T-helper 2 cell treated with Interferon-gamma antibody and Interleukin-4, amounts not matched to agents 5 μg/mL and 100 μg/mL, for 36 hours (primary cell): ENCODE results near the gene CSNK1G2.
"Not testable (repeated sequence)": the region's sequence is repeated elsewhere in the genome, so short reads cannot be mapped to it uniquely, and the experiment has no call there.

Source experiments
- DNase-seq: peaks from one replicate; pipeline ENCODE4 v3.0.0; 2021; ENCODE audit warnings: low spot score
- H3K27ac Mint-ChIP-seq: one replicate; pipeline ENCODE4 v1.8.0; 2021; ENCODE audit warnings: mild to moderate bottlenecking, mixed read lengths
- H3K27me3 Mint-ChIP-seq: one replicate; pipeline ENCODE4 v1.8.0; 2021; ENCODE audit warnings: low read depth, mixed read lengths
- H3K36me3 Mint-ChIP-seq: one replicate; pipeline ENCODE4 v1.8.0; 2021; ENCODE audit warnings: low read depth, mixed read lengths
- H3K4me1 Mint-ChIP-seq: one replicate; pipeline ENCODE4 v1.8.0; 2021; ENCODE audit warnings: low read depth, mixed read lengths
- H3K4me3 Mint-ChIP-seq: one replicate; pipeline ENCODE4 v1.8.0; 2022; ENCODE audit warnings: mild to moderate bottlenecking, moderate library complexity, mixed read lengths
- H3K9me3 Mint-ChIP-seq: one replicate; pipeline ENCODE4 v1.8.0; 2021; ENCODE audit warnings: mixed read lengths

Gene CSNK1G2

GRCh38 chr19:1975162-1975480, 34.1 kb downstream of the CSNK1G2 start:
- Mint-ChIP-seq H3K27me3 (no peaks in the 10 kb centered on the region), H3K9me3 (no peaks in the 10 kb centered on the region), H3K36me3 (peaks cover 5% of the 10 kb centered on the region), H3K4me1 (no peaks in the 10 kb centered on the region), H3K4me3 (no peak overlapping the region), H3K27ac (no peak overlapping the region)
- DNase-seq: no peak

- Mint-ChIP-seq H3K4me1 (no peaks in the 10 kb centered on the region), H3K36me3 (peaks cover 14% of the 10 kb centered on the region), H3K27ac (no peak overlapping the region), H3K9me3 (no peaks in the 10 kb centered on the region), H3K4me3 (no peak overlapping the region), H3K27me3 (no peaks in the 10 kb centered on the region)
- no peak for DNase-seq
These were observed 36.1 kb downstream of the CSNK1G2 start for GRCh38 chr19:1977120-1977519.

- no peaks in the 10 kb centered on the region for H3K27me3 Mint-ChIP-seq
- no peaks in the 10 kb centered on the region for H3K9me3 Mint-ChIP-seq
- H3K4me1 Mint-ChIP-seq: no peaks in the 10 kb centered on the region
- no peak overlapping the region for H3K4me3 Mint-ChIP-seq
- H3K27ac Mint-ChIP-seq: no peak overlapping the region
- peaks cover 17% of the 10 kb centered on the region for H3K36me3 Mint-ChIP-seq
- DNase-seq: no peak
These were observed 37.4 kb downstream of the CSNK1G2 start for GRCh38 chr19:1978346-1978894.

- no peak for DNase-seq
- Mint-ChIP-seq H3K36me3 (peaks cover 19% of the 10 kb centered on the region), H3K9me3 (no peaks in the 10 kb centered on the region), H3K27me3 (no peaks in the 10 kb centered on the region), H3K4me3 (no peak overlapping the region), H3K27ac (no peak overlapping the region), H3K4me1 (no peaks in the 10 kb centered on the region)
These were observed 38.0 kb downstream of the CSNK1G2 start for GRCh38 chr19:1979017-1979416.

- Mint-ChIP-seq H3K36me3 (peaks cover 19% of the 10 kb centered on the region), H3K4me1 (no peaks in the 10 kb centered on the region), H3K27ac (no peak overlapping the region), H3K27me3 (no peaks in the 10 kb centered on the region), H3K9me3 (no peaks in the 10 kb centered on the region), H3K4me3 (no peak overlapping the region)
- DNase-seq: no peak
These were observed 38.7 kb downstream of the CSNK1G2 start for GRCh38 chr19:1979642-1980041.

GRCh38 chr19:1980091-1980808, 39.3 kb downstream of the CSNK1G2 start:
- Mint-ChIP-seq H3K36me3 (peaks cover 19% of the 10 kb centered on the region), H3K27ac (no peak overlapping the region)

GRCh38 chr19:1980809-1981181, 39.8 kb downstream of the CSNK1G2 start:
- Mint-ChIP-seq H3K27ac (no peak overlapping the region), H3K4me1 (no peaks in the 10 kb centered on the region), H3K36me3 (peaks cover 19% of the 10 kb centered on the region), H3K9me3 (no peaks in the 10 kb centered on the region), H3K4me3 (no peak overlapping the region), H3K27me3 (no peaks in the 10 kb centered on the region)
- no peak for DNase-seq

More at GRCh38 chr19:1980091-1980808, 39.3 kb downstream of the CSNK1G2 start:
- no peaks in the 10 kb centered on the region for H3K27me3 Mint-ChIP-seq
- H3K4me3 Mint-ChIP-seq: no peak overlapping the region
- no peak for DNase-seq
- no peaks in the 10 kb centered on the region for H3K9me3 Mint-ChIP-seq
- no peaks in the 10 kb centered on the region for H3K4me1 Mint-ChIP-seq

- H3K9me3 Mint-ChIP-seq: no peaks in the 10 kb centered on the region
These were observed 40.3 kb downstream of the CSNK1G2 start for GRCh38 chr19:1981253-1981652.

GRCh38 chr19:1984357-1984756, 43.4 kb downstream of the CSNK1G2 start:
- no peaks in the 10 kb centered on the region for H3K27me3 Mint-ChIP-seq
- peaks cover 23% of the 10 kb centered on the region for H3K36me3 Mint-ChIP-seq
- no peak overlapping the region for H3K4me3 Mint-ChIP-seq
- H3K4me1 Mint-ChIP-seq: no peaks in the 10 kb centered on the region
- H3K9me3 Mint-ChIP-seq: no peaks in the 10 kb centered on the region
- no peak for DNase-seq
- H3K27ac Mint-ChIP-seq: no peak overlapping the region

More at GRCh38 chr19:1981253-1981652, 40.3 kb downstream of the CSNK1G2 start:
- Mint-ChIP-seq H3K4me3 (no peak overlapping the region), H3K27me3 (no peaks in the 10 kb centered on the region), H3K36me3 (peaks cover 18% of the 10 kb centered on the region), H3K27ac (no peak overlapping the region), H3K4me1 (no peaks in the 10 kb centered on the region)
- no peak for DNase-seq

GRCh38 chr19:1985588-1986356, 44.8 kb downstream of the CSNK1G2 start:
- no peaks in the 10 kb centered on the region for H3K27me3 Mint-ChIP-seq
- no peak overlapping the region for H3K4me3 Mint-ChIP-seq
- peaks cover 23% of the 10 kb centered on the region for H3K36me3 Mint-ChIP-seq
- no peaks in the 10 kb centered on the region for H3K9me3 Mint-ChIP-seq
- H3K27ac Mint-ChIP-seq: no peak overlapping the region
- H3K4me1 Mint-ChIP-seq: no peaks in the 10 kb centered on the region
- DNase-seq: no peak

GRCh38 chr19:1986357-1987162, 45.6 kb downstream of the CSNK1G2 start:
- no peaks in the 10 kb centered on the region for H3K27me3 Mint-ChIP-seq
- no peak overlapping the region for H3K4me3 Mint-ChIP-seq
- H3K36me3 Mint-ChIP-seq: peaks cover 21% of the 10 kb centered on the region
- H3K4me1 Mint-ChIP-seq: no peaks in the 10 kb centered on the region
- H3K9me3 Mint-ChIP-seq: no peaks in the 10 kb centered on the region
- DNase-seq: no peak
- H3K27ac Mint-ChIP-seq: no peak overlapping the region

- Mint-ChIP-seq H3K4me3 (no peak overlapping the region), H3K4me1 (no peaks in the 10 kb centered on the region), H3K9me3 (no peaks in the 10 kb centered on the region), H3K27me3 (no peaks in the 10 kb centered on the region), H3K27ac (no peak overlapping the region), H3K36me3 (peaks cover 18% of the 10 kb centered on the region)
- no peak for DNase-seq
These were observed 46.5 kb downstream of the CSNK1G2 start for GRCh38 chr19:1987197-1988187.

- H3K9me3 Mint-ChIP-seq, DNase-seq, H3K4me3 Mint-ChIP-seq, H3K4me1 Mint-ChIP-seq, H3K27ac Mint-ChIP-seq, H3K27me3 Mint-ChIP-seq: not testable (repeated sequence)
- peaks cover 21% of the 10 kb centered on the region for H3K36me3 Mint-ChIP-seq
These were observed 47.5 kb downstream of the CSNK1G2 start for GRCh38 chr19:1988464-1988863.
